HEK293T (cell line): ENCODE results near the gene HOXD9.

Source experiments
- FOXM1 ChIP-seq: fragments of 450-650 bp; IDR thresholded peaks from 2 replicates; pipeline ENCODE4 v1.6.1; 2017; ENCODE audit warnings: mild to moderate bottlenecking, borderline replicate concordance
- PKNOX1 ChIP-seq: fragments of 450-650 bp; IDR thresholded peaks from 2 replicates; pipeline ENCODE4 v1.6.1; 2016
- SP1 ChIP-seq: fragments of 450-650 bp; IDR thresholded peaks from 2 replicates; pipeline ENCODE4 v1.6.1; 2017
- ZNF384 ChIP-seq: fragments of 450-650 bp; IDR thresholded peaks from 2 replicates; pipeline ENCODE4 v1.6.1; 2016

GRCh38 chr2:176081376-176081836, 41.1 kb upstream of the HOXD9 start:
- TF ChIP-seq PKNOX1: no peak
- TF ChIP-seq FOXM1: no peak
- no peak for TF ChIP-seq SP1
- no peak for TF ChIP-seq ZNF384
